DND-41 (cell line): ENCODE measurements around the gene PAK4.

ENCODE experiments used
- ATAC-seq: fragments of 200-7000 bp; cut with Tn5 transposase; 3 replicates; pipeline ENCODE4 v1.9.1; 2021; ENCODE audit warnings: low read depth; ENCODE audit not compliant: insufficient read depth
- DNase-seq: peaks from one replicate; pipeline ENCODE4 v3.0.0-alpha.2; 2020
- H2AFZ ChIP-seq: 2 replicates; pipeline ENCODE4 v1.6.0; 2012; ENCODE audit warnings: low read depth, low read length
- H3K27ac ChIP-seq: 2 replicates; pipeline ENCODE4 v1.5.1; 2012; ENCODE audit warnings: low read length, inconsistent platforms
- H3K27me3 ChIP-seq: fragments of 200-600 bp; sonication (generic); 2 replicates; pipeline ENCODE4 v1.6.0; 2012; ENCODE audit warnings: low read length, mild to moderate bottlenecking, inconsistent platforms; ENCODE audit not compliant: insufficient read depth, poor library complexity
- H3K36me3 ChIP-seq: 2 replicates; pipeline ENCODE4 v1.5.1; 2012; ENCODE audit warnings: low read length, inconsistent platforms; ENCODE audit not compliant: insufficient read depth
- H3K4me1 ChIP-seq: 2 replicates; pipeline ENCODE4 v1.5.1; 2012; ENCODE audit warnings: mild to moderate bottlenecking, low read length; ENCODE audit not compliant: insufficient read depth
- H3K4me2 ChIP-seq: 2 replicates; pipeline ENCODE4 v1.6.0; 2012; ENCODE audit warnings: mild to moderate bottlenecking, moderate library complexity, low read length, inconsistent platforms; ENCODE audit not compliant: insufficient read depth
- H3K4me3 ChIP-seq, 2 experiments: fragments of 200-600 bp in 1 of 2; shearing (Covaris generic) in 1 of 2; 2 replicates each; pipeline ENCODE4 v1.5.1; 2012 to 2016; ENCODE audit warnings: inconsistent platforms in 2 of 2, low read length in 2 of 2, mild to moderate bottlenecking in 2 of 2, low read depth in 1 of 2, moderate library complexity in 1 of 2
- H3K79me2 ChIP-seq: 2 replicates; pipeline ENCODE4 v1.6.0; 2012; ENCODE audit warnings: low read length, inconsistent platforms; ENCODE audit not compliant: insufficient read depth
- H3K9ac ChIP-seq: 2 replicates; pipeline ENCODE4 v1.6.0; 2012; ENCODE audit warnings: low read depth, mild to moderate bottlenecking, inconsistent platforms, low read length, moderate library complexity
- H3K9me3 ChIP-seq: 2 replicates; pipeline ENCODE4 v1.5.1; 2012; ENCODE audit warnings: low read length, moderate library complexity, mild to moderate bottlenecking, inconsistent platforms; ENCODE audit not compliant: insufficient read depth, severe bottlenecking
- H4K20me1 ChIP-seq: 2 replicates; pipeline ENCODE4 v1.6.0; 2012; ENCODE audit warnings: low read length; ENCODE audit not compliant: insufficient read depth
- EZH2 ChIP-seq: IDR thresholded peaks from 3 replicates; pipeline ENCODE4 v1.6.1; 2012; ENCODE audit warnings: borderline replicate concordance, low read depth, mild to moderate bottlenecking, moderate library complexity, low read length, inconsistent platforms; ENCODE audit not compliant: severe bottlenecking
- TF ChIP-seq, protein P1 (sequence below): IDR thresholded peaks from 2 replicates; pipeline ENCODE4 v1.5.1; 2012; ENCODE audit warnings: borderline replicate concordance, low read length, moderate library complexity, mild to moderate bottlenecking; ENCODE audit not compliant: poor library complexity, severe bottlenecking; ENCODE audit errors: extremely low read depth

Gene PAK4

DNA sequence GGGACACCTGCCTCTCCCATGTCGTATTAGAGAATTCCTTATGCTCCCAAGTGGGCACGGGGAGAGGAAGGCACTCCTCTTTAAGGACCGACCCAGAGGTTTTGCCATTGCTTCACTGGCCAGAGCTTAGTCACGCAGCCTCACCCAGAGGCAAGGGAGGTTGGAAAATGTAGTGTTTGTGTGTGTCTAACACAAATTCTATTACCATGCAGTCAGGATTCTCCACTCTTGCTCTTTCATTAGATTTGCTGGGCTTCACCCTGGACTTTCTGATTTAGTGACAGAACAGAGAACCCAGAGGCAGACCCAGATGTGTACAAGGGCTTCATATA lies 56.6 kb downstream of the PAK4 start:
- no peak overlapping the region for H3K4me2 ChIP-seq
- H3K27ac ChIP-seq = no peak overlapping the region
- no peak overlapping the region for H3K4me3 ChIP-seq
- no peak overlapping the region for H2AFZ ChIP-seq
- no peaks in the 10 kb centered on the region for H3K79me2 ChIP-seq
- TF ChIP-seq, protein P1, sequence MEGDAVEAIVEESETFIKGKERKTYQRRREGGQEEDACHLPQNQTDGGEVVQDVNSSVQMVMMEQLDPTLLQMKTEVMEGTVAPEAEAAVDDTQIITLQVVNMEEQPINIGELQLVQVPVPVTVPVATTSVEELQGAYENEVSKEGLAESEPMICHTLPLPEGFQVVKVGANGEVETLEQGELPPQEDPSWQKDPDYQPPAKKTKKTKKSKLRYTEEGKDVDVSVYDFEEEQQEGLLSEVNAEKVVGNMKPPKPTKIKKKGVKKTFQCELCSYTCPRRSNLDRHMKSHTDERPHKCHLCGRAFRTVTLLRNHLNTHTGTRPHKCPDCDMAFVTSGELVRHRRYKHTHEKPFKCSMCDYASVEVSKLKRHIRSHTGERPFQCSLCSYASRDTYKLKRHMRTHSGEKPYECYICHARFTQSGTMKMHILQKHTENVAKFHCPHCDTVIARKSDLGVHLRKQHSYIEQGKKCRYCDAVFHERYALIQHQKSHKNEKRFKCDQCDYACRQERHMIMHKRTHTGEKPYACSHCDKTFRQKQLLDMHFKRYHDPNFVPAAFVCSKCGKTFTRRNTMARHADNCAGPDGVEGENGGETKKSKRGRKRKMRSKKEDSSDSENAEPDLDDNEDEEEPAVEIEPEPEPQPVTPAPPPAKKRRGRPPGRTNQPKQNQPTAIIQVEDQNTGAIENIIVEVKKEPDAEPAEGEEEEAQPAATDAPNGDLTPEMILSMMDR = no peak
- TF ChIP-seq EZH2 = no peak
- DNase-seq (no peak), ATAC-seq (no peak)
- no peaks in the 10 kb centered on the region for H4K20me1 ChIP-seq
- no peak overlapping the region for H3K9ac ChIP-seq
- peaks cover 18% of the 10 kb centered on the region for H3K36me3 ChIP-seq
- no peaks in the 10 kb centered on the region for H3K4me1 ChIP-seq
- H3K9me3 ChIP-seq = no peaks in the 10 kb centered on the region
- H3K27me3 ChIP-seq = no peaks in the 10 kb centered on the region

DNA sequence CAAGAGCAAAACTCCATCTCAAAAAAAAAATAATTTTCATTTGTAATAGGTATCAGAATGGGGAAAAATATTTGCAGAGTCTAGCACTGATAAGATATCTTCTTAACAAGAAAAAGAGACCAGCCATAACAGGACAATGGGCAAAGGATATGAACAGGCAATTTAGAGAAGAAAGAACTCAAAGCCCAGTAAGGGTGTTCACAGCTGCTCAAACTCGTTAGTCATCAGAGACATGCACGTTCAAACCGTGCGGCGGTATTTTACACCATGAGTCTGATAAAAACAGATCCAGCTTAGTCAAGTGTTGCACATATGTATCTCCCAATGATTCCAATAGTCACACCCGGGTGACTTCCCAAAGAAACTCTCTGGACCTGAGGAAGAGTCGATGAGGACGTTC lies 57.5 kb downstream of the PAK4 start:
- no peaks in the 10 kb centered on the region for H3K4me1 ChIP-seq
- DNase-seq (no peak), ATAC-seq (no peak)
- TF ChIP-seq, protein P1 = no peak
- TF ChIP-seq EZH2 = no peak
- no peak overlapping the region for H2AFZ ChIP-seq
- H3K9ac ChIP-seq = no peak overlapping the region
- H3K4me3 ChIP-seq = no peak overlapping the region
- H3K36me3 ChIP-seq = peaks cover 9% of the 10 kb centered on the region
- no peak overlapping the region for H3K27ac ChIP-seq
- H3K9me3 ChIP-seq = no peaks in the 10 kb centered on the region
- H3K79me2 ChIP-seq = no peaks in the 10 kb centered on the region
- no peak overlapping the region for H3K4me2 ChIP-seq
- no peaks in the 10 kb centered on the region for H3K27me3 ChIP-seq
- H4K20me1 ChIP-seq = no peaks in the 10 kb centered on the region

DNA sequence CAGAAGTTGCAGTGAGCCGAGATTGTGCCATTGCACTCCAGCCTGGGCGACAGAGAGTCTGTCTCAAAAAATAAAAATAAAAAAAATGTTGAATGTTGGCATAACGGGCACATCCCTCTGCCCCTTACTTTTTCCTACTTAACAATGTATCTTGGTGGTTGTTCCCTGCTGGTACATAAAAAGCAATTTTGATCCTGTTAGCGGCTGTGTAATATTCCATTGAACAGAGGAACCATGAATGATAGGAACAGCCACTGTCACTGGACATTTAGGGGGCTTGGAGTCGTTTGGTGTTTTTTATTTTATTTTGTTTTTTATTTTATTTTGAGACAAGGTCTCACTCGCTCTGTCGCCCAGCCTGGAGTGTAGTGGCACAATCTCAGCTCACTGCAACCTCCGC lies 60.8 kb downstream of the PAK4 start:
- Histone ChIP-seq H3K36me3 (no peaks in the 10 kb centered on the region), H3K9me3 (no peaks in the 10 kb centered on the region), H3K27me3 (no peaks in the 10 kb centered on the region), H3K4me1 (no peaks in the 10 kb centered on the region), H3K9ac (no peak overlapping the region), H4K20me1 (no peaks in the 10 kb centered on the region), H3K79me2 (no peaks in the 10 kb centered on the region), H3K4me3 (no peak overlapping the region), H2AFZ (no peak overlapping the region), H3K27ac (no peak overlapping the region), H3K4me2 (no peak overlapping the region)
- TF ChIP-seq, protein P1 = no peak
- TF ChIP-seq EZH2 = no peak
- ATAC-seq (no peak), DNase-seq (no peak)

DNA sequence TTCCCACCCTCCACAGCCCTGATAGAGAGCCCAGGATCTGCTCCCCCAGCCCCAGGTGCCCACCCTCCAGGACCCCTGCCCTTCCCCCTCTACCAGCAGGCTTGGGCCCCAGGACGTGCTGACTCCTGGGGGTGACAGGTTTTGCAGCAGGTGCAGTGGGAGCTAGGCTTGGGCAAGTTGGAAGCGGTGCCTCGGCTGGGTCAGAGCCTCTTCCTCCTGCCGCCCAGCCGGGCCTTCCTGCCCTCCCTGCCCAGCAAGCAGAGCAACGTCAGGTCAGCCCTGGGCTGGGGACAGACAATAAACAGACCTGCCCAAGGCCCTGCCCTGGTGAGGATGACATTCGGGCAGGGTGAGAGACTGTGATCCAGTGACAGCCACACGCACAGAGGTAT lies 62.0 kb downstream of the PAK4 start:
- no peaks in the 10 kb centered on the region for H3K79me2 ChIP-seq
- H3K36me3 ChIP-seq = no peaks in the 10 kb centered on the region
- no peaks in the 10 kb centered on the region for H3K9me3 ChIP-seq
- DNase-seq (no peak), ATAC-seq (no peak)
- no peak overlapping the region for H2AFZ ChIP-seq
- H3K27ac ChIP-seq = no peak overlapping the region
- no peak for TF ChIP-seq EZH2
- TF ChIP-seq, protein P1 = no peak
- H4K20me1 ChIP-seq = no peaks in the 10 kb centered on the region
- H3K9ac ChIP-seq = no peak overlapping the region
- no peak overlapping the region for H3K4me3 ChIP-seq
- no peaks in the 10 kb centered on the region for H3K4me1 ChIP-seq
- H3K4me2 ChIP-seq = no peak overlapping the region
- no peaks in the 10 kb centered on the region for H3K27me3 ChIP-seq
